ENCODE results near the gene BEND7. TPM values are rescaled to one million over a fixed set of nuclear protein-coding genes. Genes with fewer than 3 reads are reported as not detected.

BEND7 gene
- total and polyA plus RNA-seq, 2 of the 13 experiments (the other 11 are each of a cell fraction or from before 2014, with no cell fraction given): 14.1 to 17.1 TPM

DNA sequence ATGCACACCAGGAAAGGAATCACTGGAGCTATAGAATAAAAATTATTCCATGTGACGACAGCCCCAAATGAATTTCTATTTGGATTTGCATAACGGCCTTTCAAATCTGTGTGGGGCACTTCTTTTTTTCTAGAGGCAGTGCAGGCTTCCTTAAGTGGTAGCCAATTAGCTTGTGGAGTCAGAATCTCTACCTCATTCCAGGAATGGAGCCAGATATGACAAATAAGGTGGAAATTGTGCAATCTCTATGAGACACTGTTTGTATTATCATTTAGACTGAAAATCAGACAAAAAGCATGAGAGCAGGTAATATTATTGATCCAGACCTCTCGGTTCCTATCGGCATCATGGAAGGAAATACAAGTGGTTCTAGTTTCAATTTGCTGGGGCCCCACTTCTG is 78.7 kb downstream of the BEND7 start:
- Histone ChIP-seq H3K36me3 (replicated peaks in 1 of 2; ENCODE audit: control insufficient read depth in 1 of 2, insufficient read depth in 2 of 2, low read length in 2 of 2) (peaks cover 7 to 24% of the 10 kb centered on the region in 2 experiments; a peak in 3 of 5 replicates), H3K27me3 (ENCODE audit: control insufficient read depth in 1 of 2, insufficient read depth in 2 of 2, low read length in 2 of 2) (no peaks in the 10 kb centered on the region; a peak in 1 of 5 replicates), H3K27ac (ENCODE audit: extremely low read length, insufficient read depth, low read length) (no peak overlapping the region), H3K9me3 (ENCODE audit: low read length) (no peaks in the 10 kb centered on the region), H3K9ac (ENCODE audit: insufficient read depth, low read depth, low read length) (no peak overlapping the region), H3K4me3 (replicated peaks in 1 of 3; ENCODE audit: insufficient read depth in 1 of 3, low read depth in 2 of 3, low read length in 3 of 3) (no peak overlapping the region), H4K20me1 (ENCODE audit: insufficient read depth, low read length) (no peaks in the 10 kb centered on the region), H3K4me1 (ENCODE audit: insufficient read depth, low read length) (no peaks in the 10 kb centered on the region), H3K4me2 (ENCODE audit: low read depth, low read length) (no peak overlapping the region), H2AFZ (ENCODE audit: low read length) (no peak overlapping the region), H3K79me2 (ENCODE audit: insufficient read depth, low read length) (no peaks in the 10 kb centered on the region)
- TF ChIP-seq SMAD1 (CRISPR knock-in tag; IDR thresholded peaks at IDR 0.05; ENCODE audit: borderline replicate concordance, low read depth) (no peak), CEBPB (IDR thresholded peaks at IDR 0.05; ENCODE audit: borderline replicate concordance, low read depth, low read length) (peak; percentile 53; the same call in 1 of the 2 replicates), TSC22D2 (CRISPR knock-in tag; IDR thresholded peaks at IDR 0.05; ENCODE audit: borderline replicate concordance) (no peak), KLF11 (CRISPR knock-in tag; IDR thresholded peaks at IDR 0.05) (no peak)
- DNase-seq (ENCODE audit: low spot score) (no peak), FAIRE-seq (no peak), ATAC-seq (no peak)
- intact Hi-C loops (cut with micrococcal nuclease; ENCODE audit: unreplicated experiment): no loop called here
- BruUV-seq (replicated peaks): no TSS peak
- 94% methylated on average over 4 of the region's 4 CpGs for WGBS (ENCODE audit: low lambda C conversion rate)
- CTCF ChIA-PET (ENCODE audit: low intra/inter-chr PET ratio, low total read pairs): no interaction called here
- in situ Hi-C loops (cut with HindIII; ENCODE audit: extremely low pct_ligation_motif_present, low pct_unique_long_range_greater_than_20kb): no loop called here
- POLR2A ChIA-PET: no interaction called here

DNA sequence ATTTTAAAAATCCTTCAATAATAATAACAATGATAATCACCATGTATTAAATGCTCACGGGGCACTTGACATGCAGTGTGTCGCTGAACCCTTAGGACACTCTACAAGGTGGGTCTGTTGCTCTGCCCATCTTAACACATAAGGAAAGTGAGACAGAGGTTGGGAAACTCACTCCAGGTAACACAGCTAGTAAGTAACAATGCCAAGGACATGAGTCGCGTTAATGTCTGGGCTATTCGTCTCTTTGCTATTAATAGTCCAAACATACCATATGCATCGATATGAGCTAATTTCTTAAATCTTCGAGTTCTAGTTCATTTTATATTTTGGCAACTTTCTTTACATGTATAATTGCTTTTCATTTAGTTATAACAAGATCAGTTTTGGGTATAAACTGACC is 79.5 kb downstream of the BEND7 start:
- ATAC-seq: no peak
- FAIRE-seq: no peak
- intact Hi-C loops (cut with micrococcal nuclease; ENCODE audit: unreplicated experiment): no loop called here
- Histone ChIP-seq H2AFZ (ENCODE audit: low read length) (no peak overlapping the region), H3K4me3 (replicated peaks in 1 of 3; ENCODE audit: insufficient read depth in 1 of 3, low read depth in 2 of 3, low read length in 3 of 3) (no peak overlapping the region), H3K9me3 (ENCODE audit: low read length) (no peaks in the 10 kb centered on the region), H3K4me2 (ENCODE audit: low read depth, low read length) (no peak overlapping the region), H3K27ac (ENCODE audit: extremely low read length, insufficient read depth, low read length) (no peak overlapping the region), H3K9ac (ENCODE audit: insufficient read depth, low read depth, low read length) (no peak overlapping the region), H3K4me1 (ENCODE audit: insufficient read depth, low read length) (no peaks in the 10 kb centered on the region), H3K36me3 (replicated peaks in 1 of 2; ENCODE audit: control insufficient read depth in 1 of 2, insufficient read depth in 2 of 2, low read length in 2 of 2) (peaks cover 7 to 24% of the 10 kb centered on the region in 2 experiments; a peak in 3 of 5 replicates), H3K79me2 (ENCODE audit: insufficient read depth, low read length) (no peaks in the 10 kb centered on the region), H3K27me3 (ENCODE audit: control insufficient read depth in 1 of 2, insufficient read depth in 2 of 2, low read length in 2 of 2) (no peaks in the 10 kb centered on the region; a peak in 1 of 5 replicates), H4K20me1 (ENCODE audit: insufficient read depth, low read length) (no peaks in the 10 kb centered on the region)
- DNase-seq (ENCODE audit: low spot score): no peak
- in situ Hi-C loops (cut with HindIII; ENCODE audit: extremely low pct_ligation_motif_present, low pct_unique_long_range_greater_than_20kb): no loop called here
- POLR2A ChIA-PET: no interaction called here
- no TSS peak for BruUV-seq (replicated peaks)
- 86% methylated on average over 7 of the region's 7 CpGs for WGBS (ENCODE audit: low lambda C conversion rate)
- CTCF ChIA-PET (ENCODE audit: low intra/inter-chr PET ratio, low total read pairs): no interaction called here
- TF ChIP-seq, protein P1, sequence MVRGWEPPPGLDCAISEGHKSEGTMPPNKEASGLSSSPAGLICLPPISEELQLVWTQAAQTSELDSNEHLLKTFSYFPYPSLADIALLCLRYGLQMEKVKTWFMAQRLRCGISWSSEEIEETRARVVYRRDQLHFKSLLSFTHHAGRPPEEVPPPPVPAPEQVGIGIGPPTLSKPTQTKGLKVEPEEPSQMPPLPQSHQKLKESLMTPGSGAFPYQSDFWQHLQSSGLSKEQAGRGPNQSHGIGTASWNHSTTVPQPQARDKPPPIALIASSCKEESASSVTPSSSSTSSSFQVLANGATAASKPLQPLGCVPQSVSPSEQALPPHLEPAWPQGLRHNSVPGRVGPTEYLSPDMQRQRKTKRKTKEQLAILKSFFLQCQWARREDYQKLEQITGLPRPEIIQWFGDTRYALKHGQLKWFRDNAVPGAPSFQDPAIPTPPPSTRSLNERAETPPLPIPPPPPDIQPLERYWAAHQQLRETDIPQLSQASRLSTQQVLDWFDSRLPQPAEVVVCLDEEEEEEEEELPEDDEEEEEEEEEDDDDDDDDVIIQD (CRISPR knock-in tag; IDR thresholded peaks at IDR 0.05; ENCODE audit: low read depth): no peak
- TF ChIP-seq, protein P2, sequence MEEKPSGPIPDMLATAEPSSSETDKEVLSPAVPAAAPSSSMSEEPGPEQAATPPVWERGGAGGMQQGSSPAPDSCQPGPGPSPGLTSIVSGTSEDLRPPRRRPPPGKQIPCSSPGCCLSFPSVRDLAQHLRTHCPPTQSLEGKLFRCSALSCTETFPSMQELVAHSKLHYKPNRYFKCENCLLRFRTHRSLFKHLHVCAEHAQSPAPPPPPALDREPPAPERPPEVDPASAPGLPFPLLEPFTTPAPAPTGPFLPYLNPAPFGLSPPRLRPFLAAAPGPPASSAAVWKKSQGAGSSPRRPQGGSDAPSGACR (CRISPR knock-in tag; IDR thresholded peaks at IDR 0.05): no peak
- no peak for TF ChIP-seq ZNF30 (CRISPR knock-in tag; IDR thresholded peaks at IDR 0.05)
- no peak for TF ChIP-seq ZNF740 (CRISPR knock-in tag; IDR thresholded peaks at IDR 0.05)
- TF ChIP-seq ZNF530 (CRISPR knock-in tag; IDR thresholded peaks at IDR 0.05; ENCODE audit: low read depth): no peak
- TF ChIP-seq NR1H2 (CRISPR knock-in tag; IDR thresholded peaks at IDR 0.05; ENCODE audit: borderline replicate concordance, low read depth): no peak
- TF ChIP-seq SUZ12 (IDR thresholded peaks at IDR 0.05; ENCODE audit: low read depth, low read length): no peak
- TF ChIP-seq CBFB (CRISPR knock-in tag; IDR thresholded peaks at IDR 0.05): no peak
- no peak for TF ChIP-seq ZNF20 (CRISPR knock-in tag; IDR thresholded peaks at IDR 0.05)
- no peak for TF ChIP-seq CREM (IDR thresholded peaks at IDR 0.05)
- no peak for TF ChIP-seq CREM (CRISPR knock-in tag; IDR thresholded peaks at IDR 0.05)
- TF ChIP-seq ZKSCAN1 (IDR thresholded peaks at IDR 0.05; ENCODE audit: low read length): no peak
- no peak for TF ChIP-seq PLRG1 (conservative IDR thresholded peaks at IDR 0.05)

Measured in HepG2 (cell line).